K562 treated with DMSO at 1 percent for 4 hours (cell line): ENCODE results near the gene HNRNPCL2. TPM values are rescaled to one million over a fixed set of nuclear protein-coding genes. Genes with fewer than 3 reads are reported as not detected.

Experiments used
- total RNA-seq: library from RNA; unstranded; fragments of 300-600 nt; gene quantifications from 2 replicates; pipeline ENCODE4 v1.2.3, GENCODE V29; 2022; ENCODE audit not compliant: insufficient read depth

Gene HNRNPCL2
- not detected in 2 replicates for total RNA-seq

DNA sequence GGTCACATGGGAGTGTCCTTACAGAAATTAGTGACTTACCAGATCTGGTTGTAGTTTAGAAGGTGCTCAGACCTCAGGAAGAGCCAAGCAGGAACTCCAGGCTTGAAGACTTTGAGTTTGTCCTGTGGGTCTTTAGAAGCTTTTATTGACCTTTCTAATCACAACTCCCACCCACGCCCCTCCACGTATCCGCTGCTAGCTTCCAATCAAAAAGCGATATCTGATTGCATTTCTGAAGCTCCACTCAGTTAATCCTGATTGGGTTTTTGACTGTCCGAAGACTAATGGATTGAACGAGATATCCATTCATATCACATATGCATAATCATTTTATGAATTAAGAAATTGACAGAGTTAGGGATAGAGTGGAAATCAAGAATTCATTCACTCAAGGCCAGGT lies at the start of gene HNRNPCL2:
HNRNPCL2 (minus strand) TSS at position 101 of the 400 bp plus-strand sequence. CDS start 454 bp downstream, outside the sequence.

DNA sequence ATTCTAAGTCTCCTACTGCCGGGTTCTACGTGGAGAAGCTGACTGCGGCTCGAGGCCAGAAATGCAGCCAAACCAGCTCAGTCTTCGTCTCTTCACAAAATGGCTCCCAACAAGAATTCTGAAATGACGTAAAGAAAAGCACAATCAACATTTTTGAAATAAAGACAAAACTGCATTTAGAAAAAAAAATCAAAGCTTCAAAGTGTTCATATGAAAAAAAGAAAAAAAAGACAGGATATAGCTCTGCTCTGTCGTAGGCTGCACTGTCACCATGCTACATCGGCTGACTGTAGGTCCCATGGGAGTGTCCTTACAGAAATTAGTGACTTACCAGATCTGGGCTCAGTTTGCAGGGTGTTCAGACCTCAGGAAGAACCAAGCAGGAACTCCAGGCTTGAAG lies 48.9 kb upstream of the HNRNPCL2 start, which contains the start of gene HNRNPCL4:
HNRNPCL4 (minus strand) TSS at position 101 of the 400 bp plus-strand sequence. CDS start 164 bp downstream, outside the sequence.

DNA sequence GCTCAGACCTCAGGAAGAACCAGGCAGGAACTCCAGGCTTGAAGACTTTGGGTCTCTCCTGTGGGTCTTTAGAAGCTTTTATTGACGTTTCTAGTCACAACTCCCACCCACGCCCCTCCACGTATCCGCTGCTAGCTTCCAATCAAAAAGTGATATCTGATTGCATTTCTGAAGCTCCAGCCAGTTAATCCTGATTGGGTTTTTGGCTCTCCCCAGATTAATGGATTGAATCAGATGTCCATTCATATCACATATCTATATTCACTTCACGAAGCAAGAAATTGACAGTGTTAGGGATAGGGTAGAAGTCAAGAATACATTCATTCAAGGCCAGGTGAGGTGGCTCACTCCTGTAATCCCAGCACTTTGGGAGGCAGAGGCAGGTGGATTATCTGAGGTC lies 39.3 kb upstream of the HNRNPCL2 start, which contains the start of gene PRAMEF26:
PRAMEF26 (minus strand) TSS at position 101 of the 400 bp plus-strand sequence. CDS start 2,914 bp downstream, outside the sequence.

GRCh38 chr1:13070474-13070873 lies 46.2 kb downstream of the HNRNPCL2 start, which contains the start of gene PRAMEF25:
TSS of gene PRAMEF25 (plus strand) at chr1:13070774. CDS start at chr1:13073694, 2,920 bp downstream.

Other genes starting within 250 kb of the HNRNPCL2 start
- not detected in 2 replicates for gene PRAMEF4, start 230.7 kb downstream of the HNRNPCL2 start, total RNA-seq
- not detected in 2 replicates for gene PRAMEF10, start 218.6 kb downstream of the HNRNPCL2 start, total RNA-seq
- gene PRAMEF7, start 200.2 kb downstream of the HNRNPCL2 start, total RNA-seq, result not detected in 2 replicates
- gene PRAMEF6, start 169.3 kb downstream of the HNRNPCL2 start, total RNA-seq, result not detected in 2 replicates
- gene PRAMEF27, start 60.3 kb downstream of the HNRNPCL2 start, total RNA-seq, result not detected in 2 replicates
- not detected in 2 replicates for gene HNRNPCL3, start 56.1 kb downstream of the HNRNPCL2 start, total RNA-seq
- not detected in 2 replicates for gene PRAMEF25, start 46.1 kb downstream of the HNRNPCL2 start, total RNA-seq
- gene PRAMEF26, start 39.2 kb upstream of the HNRNPCL2 start, total RNA-seq, result not detected in 2 replicates
- gene HNRNPCL4, start 48.8 kb upstream of the HNRNPCL2 start, total RNA-seq, result not detected in 2 replicates
- not detected in 2 replicates for gene PRAMEF9, start 55.0 kb upstream of the HNRNPCL2 start, total RNA-seq
- gene PRAMEF13, start 84.6 kb upstream of the HNRNPCL2 start, total RNA-seq, result not detected in 2 replicates
- gene PRAMEF18, start 109.3 kb upstream of the HNRNPCL2 start, total RNA-seq, result not detected in 2 replicates
- not detected in 2 replicates for gene PRAMEF5, start 137.3 kb upstream of the HNRNPCL2 start, total RNA-seq
- not detected in 2 replicates for gene PRAMEF8, start 168.3 kb upstream of the HNRNPCL2 start, total RNA-seq
- not detected in 2 replicates for gene PRAMEF33, start 186.7 kb upstream of the HNRNPCL2 start, total RNA-seq
- gene PRAMEF15, start 198.7 kb upstream of the HNRNPCL2 start, total RNA-seq, result not detected in 2 replicates
- not detected in 2 replicates for gene PRAMEF14, start 230.3 kb upstream of the HNRNPCL2 start, total RNA-seq